Astrocyte (in vitro differentiated cells and primary cell): ENCODE measurements around the gene FBN1. TPM values are rescaled to one million over a fixed set of nuclear protein-coding genes. Genes with fewer than 3 reads are reported as not detected.

Experiments used
- DNase-seq: peaks from one replicate; pipeline ENCODE4 v3.0.0-alpha.2; 2010; ENCODE audit warnings: low read depth
- FAIRE-seq: peaks from 2 replicates; lab custom pipeline; 2011; peaks lifted over from hg19 to GRCh38; lab: Jason Lieb, UNC
- H2AFZ ChIP-seq: 2 replicates; pipeline ENCODE4 v1.6.0; 2012; ENCODE audit warnings: low read depth, low read length, inconsistent platforms
- H3K27ac ChIP-seq: 2 replicates; pipeline ENCODE4 v1.5.1; 2011; ENCODE audit warnings: low read depth, low read length, inconsistent platforms
- H3K27me3 ChIP-seq: 2 replicates; pipeline ENCODE4 v1.6.0; 2011; ENCODE audit warnings: low read length, inconsistent platforms; ENCODE audit not compliant: insufficient read depth
- H3K36me3 ChIP-seq: 2 replicates; pipeline ENCODE4 v1.5.1; 2011; ENCODE audit warnings: low read length, inconsistent platforms; ENCODE audit not compliant: insufficient read depth
- H3K4me1 ChIP-seq: 2 replicates; pipeline ENCODE4 v1.5.1; 2011; ENCODE audit warnings: low read length, inconsistent platforms; ENCODE audit not compliant: insufficient read depth
- H3K4me2 ChIP-seq: 2 replicates; pipeline ENCODE4 v1.6.0; 2012; ENCODE audit warnings: low read length, inconsistent platforms
- H3K4me3 ChIP-seq: 2 replicates; pipeline ENCODE4 v1.5.1; 2011; ENCODE audit warnings: low read depth, mild to moderate bottlenecking, low read length, inconsistent platforms; ENCODE audit not compliant: insufficient read depth
- H3K79me2 ChIP-seq: 2 replicates; pipeline ENCODE4 v1.6.0; 2012; ENCODE audit warnings: mild to moderate bottlenecking, low read length, inconsistent platforms; ENCODE audit not compliant: insufficient read depth
- H3K9ac ChIP-seq: 2 replicates; pipeline ENCODE4 v1.6.0; 2012; ENCODE audit warnings: mild to moderate bottlenecking, low read length, inconsistent platforms
- H3K9me3 ChIP-seq: 2 replicates; pipeline ENCODE4 v1.5.1; 2012; ENCODE audit warnings: low read depth, mild to moderate bottlenecking, low read length, inconsistent platforms; ENCODE audit not compliant: insufficient read depth
- H4K20me1 ChIP-seq: 2 replicates; pipeline ENCODE4 v1.6.0; 2012; ENCODE audit warnings: low read length, inconsistent platforms; ENCODE audit not compliant: insufficient read depth
- H3K27ac Mint-ChIP-seq: one replicate; pipeline ENCODE4 v1.8.0; 2021; ENCODE audit warnings: mild to moderate bottlenecking, mixed read lengths; ENCODE audit not compliant: unreplicated experiment
- H3K27me3 Mint-ChIP-seq: one replicate; pipeline ENCODE4 v1.8.0; 2021; ENCODE audit warnings: low read depth, mixed read lengths; ENCODE audit not compliant: unreplicated experiment
- H3K36me3 Mint-ChIP-seq: one replicate; pipeline ENCODE4 v1.8.0; 2021; ENCODE audit warnings: low read depth, mixed read lengths; ENCODE audit not compliant: unreplicated experiment
- H3K4me1 Mint-ChIP-seq: one replicate; pipeline ENCODE4 v1.8.0; 2021; ENCODE audit warnings: low read depth, mixed read lengths; ENCODE audit not compliant: unreplicated experiment
- H3K4me3 Mint-ChIP-seq: one replicate; pipeline ENCODE4 v1.8.0; 2021; ENCODE audit warnings: mild to moderate bottlenecking, moderate library complexity, mixed read lengths; ENCODE audit not compliant: unreplicated experiment
- H3K9me3 Mint-ChIP-seq: one replicate; pipeline ENCODE4 v1.8.0; 2021; ENCODE audit warnings: mild to moderate bottlenecking, mixed read lengths; ENCODE audit not compliant: unreplicated experiment
- EZH2 ChIP-seq: IDR thresholded peaks from 2 replicates; pipeline ENCODE4 v1.6.1; 2012; ENCODE audit warnings: mild to moderate bottlenecking, low read length, inconsistent platforms; ENCODE audit not compliant: insufficient read depth
- total RNA-seq: library from RNA; stranded (reverse); gene quantifications from 2 replicates; pipeline ENCODE4 v1.2.1, GENCODE V29; 2021
- TF ChIP-seq, protein P1 (sequence below): IDR thresholded peaks from 2 replicates; pipeline ENCODE4 v1.5.1; 2011; ENCODE audit warnings: low read depth, mild to moderate bottlenecking, inconsistent platforms, low read length, moderate library complexity; ENCODE audit not compliant: insufficient read depth

The FBN1 gene
- total RNA-seq, 1 donor from 2014 or later: 210 TPM

DNA sequence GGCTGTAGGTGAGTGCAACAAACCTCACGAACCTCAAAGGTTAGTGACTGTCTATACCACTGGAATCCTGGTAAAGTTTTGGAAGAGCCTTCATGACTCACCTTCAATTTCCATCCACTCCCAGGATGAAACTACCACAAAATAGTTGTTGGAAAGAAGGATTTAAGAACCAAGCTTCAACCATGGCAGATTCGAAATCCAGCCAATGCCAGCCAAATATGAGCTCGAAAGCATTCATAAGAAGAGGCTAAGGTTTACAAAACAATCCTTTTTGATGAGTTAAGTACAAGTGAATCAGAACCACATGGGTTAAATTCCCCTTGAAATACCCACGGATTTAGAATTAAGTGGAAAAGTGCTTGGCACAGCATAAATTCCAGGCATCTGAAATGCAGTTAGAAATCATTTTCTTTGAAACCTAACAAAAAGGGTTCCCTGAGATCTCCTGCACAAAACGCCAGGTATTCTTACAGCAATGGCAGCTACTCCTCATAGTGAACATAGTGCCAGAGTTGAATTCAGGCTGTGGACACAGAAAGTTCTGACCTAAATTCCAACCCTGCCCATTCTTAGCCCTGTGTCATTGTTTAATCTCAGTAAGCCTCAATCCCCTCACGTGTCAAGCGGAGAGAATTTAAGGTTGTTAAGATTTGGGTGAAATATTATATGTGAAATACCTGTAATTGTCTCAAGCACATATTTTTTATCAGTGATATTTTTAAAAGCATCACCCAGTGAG is 89.2 kb downstream of the FBN1 start:
- peaks cover 17% of the 10 kb centered on the region for H3K36me3 ChIP-seq
- no peak overlapping the region for H2AFZ ChIP-seq
- FAIRE-seq: no peak
- H3K9me3 ChIP-seq: no peaks in the 10 kb centered on the region
- DNase-seq: peak; percentile 55
- H3K27ac ChIP-seq: peak overlapping the region; percentile 83
- peaks cover 56% of the 10 kb centered on the region for H3K4me1 ChIP-seq
- H3K79me2 ChIP-seq: peaks cover 98% of the 10 kb centered on the region
- Mint-ChIP-seq H3K27me3 (no peaks in the 10 kb centered on the region), H3K27ac (no peak overlapping the region), H3K4me1 (peaks cover 38% of the 10 kb centered on the region), H3K4me3 (no peak overlapping the region), H3K9me3 (no peaks in the 10 kb centered on the region), H3K36me3 (peaks cover 4% of the 10 kb centered on the region)
- H3K27me3 ChIP-seq: no peaks in the 10 kb centered on the region
- H3K4me2 ChIP-seq: peak overlapping the region; percentile 56
- H3K4me3 ChIP-seq: no peak overlapping the region
- no peak for TF ChIP-seq EZH2
- TF ChIP-seq, protein P1, sequence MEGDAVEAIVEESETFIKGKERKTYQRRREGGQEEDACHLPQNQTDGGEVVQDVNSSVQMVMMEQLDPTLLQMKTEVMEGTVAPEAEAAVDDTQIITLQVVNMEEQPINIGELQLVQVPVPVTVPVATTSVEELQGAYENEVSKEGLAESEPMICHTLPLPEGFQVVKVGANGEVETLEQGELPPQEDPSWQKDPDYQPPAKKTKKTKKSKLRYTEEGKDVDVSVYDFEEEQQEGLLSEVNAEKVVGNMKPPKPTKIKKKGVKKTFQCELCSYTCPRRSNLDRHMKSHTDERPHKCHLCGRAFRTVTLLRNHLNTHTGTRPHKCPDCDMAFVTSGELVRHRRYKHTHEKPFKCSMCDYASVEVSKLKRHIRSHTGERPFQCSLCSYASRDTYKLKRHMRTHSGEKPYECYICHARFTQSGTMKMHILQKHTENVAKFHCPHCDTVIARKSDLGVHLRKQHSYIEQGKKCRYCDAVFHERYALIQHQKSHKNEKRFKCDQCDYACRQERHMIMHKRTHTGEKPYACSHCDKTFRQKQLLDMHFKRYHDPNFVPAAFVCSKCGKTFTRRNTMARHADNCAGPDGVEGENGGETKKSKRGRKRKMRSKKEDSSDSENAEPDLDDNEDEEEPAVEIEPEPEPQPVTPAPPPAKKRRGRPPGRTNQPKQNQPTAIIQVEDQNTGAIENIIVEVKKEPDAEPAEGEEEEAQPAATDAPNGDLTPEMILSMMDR: no peak
- H4K20me1 ChIP-seq: peaks cover 22% of the 10 kb centered on the region
- H3K9ac ChIP-seq: peak overlapping the region; percentile 54

DNA sequence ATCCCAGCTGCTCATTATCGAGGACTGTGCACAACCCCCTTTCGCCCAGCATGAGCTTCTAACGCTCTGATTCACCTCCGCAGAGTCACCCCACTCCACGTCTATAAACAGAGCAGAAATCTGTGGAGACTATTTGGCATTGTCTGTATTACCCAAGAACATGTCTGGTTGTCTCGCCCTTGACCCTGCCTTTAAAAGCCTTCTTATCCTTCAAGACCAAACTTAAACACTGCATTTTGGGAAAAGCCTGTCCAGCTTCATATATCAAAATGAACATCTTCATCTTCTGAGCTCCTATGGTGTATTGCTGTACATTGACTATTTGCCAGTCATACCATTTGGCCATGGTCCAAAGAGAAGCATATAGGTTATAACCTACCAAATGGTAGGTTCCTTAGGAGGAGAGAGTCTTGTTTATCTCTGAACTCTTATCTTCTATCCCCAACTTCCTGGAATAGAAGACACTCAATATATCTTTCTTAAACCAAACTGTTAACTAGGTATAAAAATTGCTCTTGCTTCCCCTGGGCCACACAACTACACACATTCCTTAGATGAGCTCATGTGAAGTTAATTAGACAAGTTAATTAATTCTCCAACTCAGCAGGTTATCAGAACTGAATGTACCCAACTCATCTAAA is 90.1 kb downstream of the FBN1 start:
- peaks cover 38% of the 10 kb centered on the region for H3K4me1 Mint-ChIP-seq
- Histone ChIP-seq H3K27me3 (no peaks in the 10 kb centered on the region), H3K9ac (peak overlapping the region; percentile 54), H3K4me1 (peaks cover 56% of the 10 kb centered on the region), H3K79me2 (peaks cover 98% of the 10 kb centered on the region), H3K4me3 (peak overlapping the region; percentile 9), H4K20me1 (peaks cover 19% of the 10 kb centered on the region), H3K27ac (peak overlapping the region; percentile 83), H3K36me3 (peaks cover 17% of the 10 kb centered on the region), H2AFZ (no peak overlapping the region), H3K4me2 (peak overlapping the region; percentile 56), H3K9me3 (no peaks in the 10 kb centered on the region)
- H3K9me3 Mint-ChIP-seq: no peaks in the 10 kb centered on the region
- no peak for TF ChIP-seq EZH2
- TF ChIP-seq, protein P1: no peak
- FAIRE-seq (no peak), DNase-seq (peak; percentile 83)
- no peaks in the 10 kb centered on the region for H3K27me3 Mint-ChIP-seq
- H3K36me3 Mint-ChIP-seq: peaks cover 4% of the 10 kb centered on the region
- H3K4me3 Mint-ChIP-seq: no peak overlapping the region
- H3K27ac Mint-ChIP-seq: no peak overlapping the region

DNA sequence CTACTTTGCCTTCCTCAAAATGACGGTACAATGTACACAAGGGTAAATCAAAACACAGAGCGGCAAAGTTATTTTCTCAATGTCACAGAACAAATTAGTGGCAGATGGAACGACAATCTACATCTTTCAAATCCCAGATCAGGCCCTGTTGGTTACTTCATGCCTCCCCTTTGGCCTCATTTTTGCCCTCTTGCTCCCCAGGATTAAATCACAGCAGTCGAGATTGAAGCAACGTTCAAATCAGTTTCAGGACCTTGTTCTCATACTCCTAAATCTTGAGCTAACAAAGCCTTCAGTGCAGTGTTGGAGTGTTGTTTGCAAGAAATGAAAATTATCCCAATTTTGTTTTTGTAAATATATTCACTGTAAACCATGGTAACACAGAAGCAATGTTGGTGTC is 91.4 kb downstream of the FBN1 start:
- FAIRE-seq (peak; percentile 20), DNase-seq (no peak)
- H3K27me3 Mint-ChIP-seq: no peaks in the 10 kb centered on the region
- peaks cover 17% of the 10 kb centered on the region for H4K20me1 ChIP-seq
- H3K36me3 ChIP-seq: peaks cover 17% of the 10 kb centered on the region
- peaks cover 29% of the 10 kb centered on the region for H3K4me1 Mint-ChIP-seq
- H3K4me3 Mint-ChIP-seq: no peak overlapping the region
- peak overlapping the region; percentile 1 for H3K4me3 ChIP-seq
- peak overlapping the region; percentile 65 for H3K9ac ChIP-seq
- H3K9me3 ChIP-seq: no peaks in the 10 kb centered on the region
- H3K27me3 ChIP-seq: no peaks in the 10 kb centered on the region
- H3K4me2 ChIP-seq: peak overlapping the region; percentile 58
- H3K36me3 Mint-ChIP-seq: peaks cover 7% of the 10 kb centered on the region
- peaks cover 99% of the 10 kb centered on the region for H3K79me2 ChIP-seq
- no peak overlapping the region for H2AFZ ChIP-seq
- no peak for TF ChIP-seq EZH2
- TF ChIP-seq, protein P1: no peak
- H3K9me3 Mint-ChIP-seq: no peaks in the 10 kb centered on the region
- H3K27ac ChIP-seq: peak overlapping the region; percentile 83
- no peak overlapping the region for H3K27ac Mint-ChIP-seq
- peaks cover 46% of the 10 kb centered on the region for H3K4me1 ChIP-seq
